HepG2 (cell line): Measurements from ENCODE around the gene B3GAT3. TPM values are rescaled to one million over a fixed set of nuclear protein-coding genes. Genes with fewer than 3 reads are reported as not detected.

ENCODE experiments used
- JUND ChIP-seq: sonication (generic); formaldehyde crosslinking; IDR thresholded peaks from 2 replicates; pipeline ENCODE4 v1.8.0; 2022; ENCODE audit warnings: mild to moderate bottlenecking, missing genetic modification reagents
- MYNN ChIP-seq: sonication (generic); formaldehyde crosslinking; IDR thresholded peaks from 2 replicates; pipeline ENCODE4 v1.4.0; 2020; ENCODE audit warnings: mild to moderate bottlenecking, low read depth, missing genetic modification reagents
- PHB2 ChIP-seq: fragments of 450-650 bp; IDR thresholded peaks from 2 replicates; pipeline ENCODE4 v1.6.1; 2018; ENCODE audit not compliant: partially characterized antibody
- RFXANK ChIP-seq: IDR thresholded peaks from 2 replicates; pipeline ENCODE4 v1.6.1; 2016
- TARDBP ChIP-seq: sonication (generic); formaldehyde crosslinking; IDR thresholded peaks from 2 replicates; pipeline ENCODE4 v1.8.0; 2022; ENCODE audit warnings: mild to moderate bottlenecking, missing genetic modification reagents
- TOE1 ChIP-seq: sonication (generic); formaldehyde crosslinking; IDR thresholded peaks from 2 replicates; pipeline ENCODE4 v1.4.0; 2020; ENCODE audit warnings: mild to moderate bottlenecking, missing genetic modification reagents
- ZBTB8A ChIP-seq: sonication (generic); formaldehyde crosslinking; IDR thresholded peaks from 2 replicates; pipeline ENCODE4 v1.4.0; 2020; ENCODE audit warnings: mild to moderate bottlenecking, low read depth, missing genetic modification reagents, borderline replicate concordance
- ZC3H4 ChIP-seq: sonication (generic); formaldehyde crosslinking; IDR thresholded peaks from 2 replicates; pipeline ENCODE4 v1.4.0; 2020; ENCODE audit warnings: missing genetic modification reagents, borderline replicate concordance
- ZNF205 ChIP-seq: IDR thresholded peaks from 2 replicates; pipeline ENCODE4 v1.6.1; 2018; ENCODE audit warnings: missing biosample characterization, missing genetic modification reagents
- ZNF263 ChIP-seq: sonication (generic); formaldehyde crosslinking; IDR thresholded peaks from 2 replicates; pipeline ENCODE4 v1.4.0; 2020; ENCODE audit warnings: missing genetic modification reagents
- ZNF337 ChIP-seq: sonication (generic); formaldehyde crosslinking; IDR thresholded peaks from 2 replicates; pipeline ENCODE4 v1.5.1; 2020; ENCODE audit warnings: missing genetic modification reagents, low read depth, mild to moderate bottlenecking, borderline replicate concordance
- ZNF614 ChIP-seq: IDR thresholded peaks from 2 replicates; pipeline ENCODE4 v1.6.1; 2018; ENCODE audit warnings: missing biosample characterization, missing genetic modification reagents, inconsistent platforms, borderline replicate concordance
- ZNF850 ChIP-seq: sonication (generic); formaldehyde crosslinking; conservative IDR thresholded peaks from 2 replicates; pipeline ENCODE4 v1.9.0; 2021; ENCODE audit warnings: mild to moderate bottlenecking, missing genetic modification reagents
- ZSCAN9 ChIP-seq: IDR thresholded peaks from 2 replicates; pipeline ENCODE4 v1.6.1; 2016; ENCODE audit warnings: borderline replicate concordance
- polyA plus RNA-seq, 8 experiments: library from polyadenylated mRNA; depleted of rRNA in 3 of 8; stranded (reverse) in 7 of 8; unstranded in 1 of 8; fragments of >200 nt; fragmentation: Illumina TruSeq in 4 of 8; extraction: Trizol in 4 of 8; gene quantifications; 2 replicates each; pipeline versions ENCODE4 v1.2.1 to v1.2.3, GENCODE V29; 2011 to 2016; ENCODE audit warnings: low read depth in 4 of 8, missing spikeins in 1 of 8, mixed read lengths in 1 of 8; ENCODE audit not compliant: insufficient read depth in 1 of 8
- total RNA-seq, 5 experiments: library from RNA; depleted of rRNA; stranded (reverse); fragments of >200 nt; fragmentation: Illumina TruSeq; extraction: Trizol; gene quantifications; 2 replicates each; pipeline ENCODE4 v1.2.3, GENCODE V29; 2016; ENCODE audit warnings: low read depth in 1 of 5
- TF ChIP-seq, protein P1 (sequence below): sonication (generic); formaldehyde crosslinking; IDR thresholded peaks from 2 replicates; pipeline ENCODE4 v1.8.0; 2022; ENCODE audit warnings: mild to moderate bottlenecking, missing genetic modification reagents, borderline replicate concordance
- TF ChIP-seq, protein P2 (sequence below): sonication (generic); formaldehyde crosslinking; IDR thresholded peaks from 2 replicates; pipeline ENCODE4 v1.5.0; 2020; ENCODE audit warnings: missing genetic modification reagents
- TF ChIP-seq, protein P3 (sequence below): sonication (generic); formaldehyde crosslinking; IDR thresholded peaks from 2 replicates; pipeline ENCODE4 v1.5.0; 2020; ENCODE audit warnings: missing genetic modification reagents
- TF ChIP-seq, protein P4 (sequence below): IDR thresholded peaks from 2 replicates; pipeline ENCODE4 v1.4.0; 2020; ENCODE audit warnings: mild to moderate bottlenecking, missing genetic modification reagents

Gene B3GAT3
- total and polyA plus RNA-seq, 2 of the 13 experiments (the other 11 are each of a cell fraction or from before 2014, with no cell fraction given) = 21.3 to 26.1 TPM

GRCh38 chr11:62621567-62622470, at the start of gene B3GAT3 (continued):
- TF ChIP-seq ZNF205 (CRISPR knock-in tag) = no peak
- TF ChIP-seq JUND = peak; percentile 91
- TF ChIP-seq, protein P1, sequence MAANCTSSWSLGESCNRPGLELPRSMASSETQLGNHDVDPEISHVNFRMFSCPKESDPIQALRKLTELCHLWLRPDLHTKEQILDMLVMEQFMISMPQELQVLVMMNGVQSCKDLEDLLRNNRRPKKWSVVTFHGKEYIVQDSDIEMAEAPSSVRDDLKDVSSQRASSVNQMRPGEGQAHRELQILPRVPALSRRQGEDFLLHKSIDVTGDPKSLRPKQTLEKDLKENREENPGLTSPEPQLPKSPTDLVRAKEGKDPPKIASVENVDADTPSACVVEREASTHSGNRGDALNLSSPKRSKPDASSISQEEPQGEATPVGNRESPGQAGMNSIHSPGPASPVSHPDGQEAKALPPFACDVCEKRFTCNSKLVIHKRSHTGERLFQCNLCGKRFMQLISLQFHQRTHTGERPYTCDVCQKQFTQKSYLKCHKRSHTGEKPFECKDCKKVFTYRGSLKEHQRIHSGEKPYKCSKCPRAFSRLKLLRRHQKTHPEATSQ (CRISPR knock-in tag) = no peak
- TF ChIP-seq ZNF263 (CRISPR knock-in tag) = peak; percentile 44
- TF ChIP-seq ZNF337 (CRISPR knock-in tag) = peak; percentile 84; the same call in 1 of the 2 replicates
- 0 out of 2 replicates have a peak, but pooled peaks have one; percentile 40 for TF ChIP-seq TOE1
- 0 out of 2 replicates have a peak, but pooled peaks have one; percentile 55 for TF ChIP-seq ZC3H4 (CRISPR knock-in tag)
- TF ChIP-seq, protein P2, sequence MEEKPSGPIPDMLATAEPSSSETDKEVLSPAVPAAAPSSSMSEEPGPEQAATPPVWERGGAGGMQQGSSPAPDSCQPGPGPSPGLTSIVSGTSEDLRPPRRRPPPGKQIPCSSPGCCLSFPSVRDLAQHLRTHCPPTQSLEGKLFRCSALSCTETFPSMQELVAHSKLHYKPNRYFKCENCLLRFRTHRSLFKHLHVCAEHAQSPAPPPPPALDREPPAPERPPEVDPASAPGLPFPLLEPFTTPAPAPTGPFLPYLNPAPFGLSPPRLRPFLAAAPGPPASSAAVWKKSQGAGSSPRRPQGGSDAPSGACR (CRISPR knock-in tag) = peak; percentile 74; the same call in 1 of the 2 replicates
- no peak for TF ChIP-seq PHB2
- peak; percentile 89 for TF ChIP-seq TARDBP
- TF ChIP-seq ZNF850 = 0 out of 2 replicates have a peak, but pooled peaks have one; percentile 18
- no peak; the same call in 1 of the 2 replicates for TF ChIP-seq ZSCAN9
- TF ChIP-seq, protein P3, sequence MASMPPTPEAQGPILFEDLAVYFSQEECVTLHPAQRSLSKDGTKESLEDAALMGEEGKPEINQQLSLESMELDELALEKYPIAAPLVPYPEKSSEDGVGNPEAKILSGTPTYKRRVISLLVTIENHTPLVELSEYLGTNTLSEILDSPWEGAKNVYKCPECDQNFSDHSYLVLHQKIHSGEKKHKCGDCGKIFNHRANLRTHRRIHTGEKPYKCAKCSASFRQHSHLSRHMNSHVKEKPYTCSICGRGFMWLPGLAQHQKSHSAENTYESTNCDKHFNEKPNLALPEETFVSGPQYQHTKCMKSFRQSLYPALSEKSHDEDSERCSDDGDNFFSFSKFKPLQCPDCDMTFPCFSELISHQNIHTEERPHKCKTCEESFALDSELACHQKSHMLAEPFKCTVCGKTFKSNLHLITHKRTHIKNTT (CRISPR knock-in tag) = 0 out of 2 replicates have a peak, but pooled peaks have one; percentile 65
- TF ChIP-seq, protein P4, sequence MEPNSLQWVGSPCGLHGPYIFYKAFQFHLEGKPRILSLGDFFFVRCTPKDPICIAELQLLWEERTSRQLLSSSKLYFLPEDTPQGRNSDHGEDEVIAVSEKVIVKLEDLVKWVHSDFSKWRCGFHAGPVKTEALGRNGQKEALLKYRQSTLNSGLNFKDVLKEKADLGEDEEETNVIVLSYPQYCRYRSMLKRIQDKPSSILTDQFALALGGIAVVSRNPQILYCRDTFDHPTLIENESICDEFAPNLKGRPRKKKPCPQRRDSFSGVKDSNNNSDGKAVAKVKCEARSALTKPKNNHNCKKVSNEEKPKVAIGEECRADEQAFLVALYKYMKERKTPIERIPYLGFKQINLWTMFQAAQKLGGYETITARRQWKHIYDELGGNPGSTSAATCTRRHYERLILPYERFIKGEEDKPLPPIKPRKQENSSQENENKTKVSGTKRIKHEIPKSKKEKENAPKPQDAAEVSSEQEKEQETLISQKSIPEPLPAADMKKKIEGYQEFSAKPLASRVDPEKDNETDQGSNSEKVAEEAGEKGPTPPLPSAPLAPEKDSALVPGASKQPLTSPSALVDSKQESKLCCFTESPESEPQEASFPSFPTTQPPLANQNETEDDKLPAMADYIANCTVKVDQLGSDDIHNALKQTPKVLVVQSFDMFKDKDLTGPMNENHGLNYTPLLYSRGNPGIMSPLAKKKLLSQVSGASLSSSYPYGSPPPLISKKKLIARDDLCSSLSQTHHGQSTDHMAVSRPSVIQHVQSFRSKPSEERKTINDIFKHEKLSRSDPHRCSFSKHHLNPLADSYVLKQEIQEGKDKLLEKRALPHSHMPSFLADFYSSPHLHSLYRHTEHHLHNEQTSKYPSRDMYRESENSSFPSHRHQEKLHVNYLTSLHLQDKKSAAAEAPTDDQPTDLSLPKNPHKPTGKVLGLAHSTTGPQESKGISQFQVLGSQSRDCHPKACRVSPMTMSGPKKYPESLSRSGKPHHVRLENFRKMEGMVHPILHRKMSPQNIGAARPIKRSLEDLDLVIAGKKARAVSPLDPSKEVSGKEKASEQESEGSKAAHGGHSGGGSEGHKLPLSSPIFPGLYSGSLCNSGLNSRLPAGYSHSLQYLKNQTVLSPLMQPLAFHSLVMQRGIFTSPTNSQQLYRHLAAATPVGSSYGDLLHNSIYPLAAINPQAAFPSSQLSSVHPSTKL (CRISPR knock-in tag) = peak; percentile 74
- peak; percentile 27; the same call in 1 of the 2 replicates for TF ChIP-seq RFXANK (CRISPR knock-in tag)
- no peak for TF ChIP-seq ZBTB8A (CRISPR knock-in tag)
- TF ChIP-seq MYNN (CRISPR knock-in tag) = no peak; the same call in 1 of the 2 replicates
- peak; percentile 82; the same call in 1 of the 2 replicates for TF ChIP-seq ZNF614 (CRISPR knock-in tag)
